ENCODE data around the gene UGDH.
"Not testable (repeated sequence)": the region's sequence is repeated elsewhere in the genome, so short reads cannot be mapped to it uniquely, and the experiment has no call there.

The UGDH gene

GRCh38 chr4:39524161-39524957 is 2.9 kb downstream of the UGDH start:
- Histone ChIP-seq H3K4me3 (ENCODE audit: low read length) (no peak overlapping the region), H3K4me1 (ENCODE audit: insufficient read depth, low read length) (peaks cover 9% of the 10 kb centered on the region), H3K9me3 (ENCODE audit: low read length) (no peaks in the 10 kb centered on the region), H2AFZ (ENCODE audit: low read depth, low read length) (no peak overlapping the region), H3K36me3 (ENCODE audit: insufficient read depth, low read length) (peaks cover 13% of the 10 kb centered on the region), H3K27me3 (ENCODE audit: insufficient read depth, low read length) (no peaks in the 10 kb centered on the region)

GRCh38 chr4:39522068-39522467 is 5.2 kb downstream of the UGDH start:
- Histone ChIP-seq H3K36me3 (ENCODE audit: insufficient read depth, low read length) (peaks cover 22% of the 10 kb centered on the region), H3K9me3 (ENCODE audit: low read length) (no peaks in the 10 kb centered on the region), H2AFZ (ENCODE audit: low read depth, low read length) (no peak overlapping the region), H3K4me3 (ENCODE audit: low read length) (no peak overlapping the region), H3K27me3 (ENCODE audit: insufficient read depth, low read length) (no peaks in the 10 kb centered on the region), H3K4me1 (ENCODE audit: insufficient read depth, low read length) (no peaks in the 10 kb centered on the region)

DNA sequence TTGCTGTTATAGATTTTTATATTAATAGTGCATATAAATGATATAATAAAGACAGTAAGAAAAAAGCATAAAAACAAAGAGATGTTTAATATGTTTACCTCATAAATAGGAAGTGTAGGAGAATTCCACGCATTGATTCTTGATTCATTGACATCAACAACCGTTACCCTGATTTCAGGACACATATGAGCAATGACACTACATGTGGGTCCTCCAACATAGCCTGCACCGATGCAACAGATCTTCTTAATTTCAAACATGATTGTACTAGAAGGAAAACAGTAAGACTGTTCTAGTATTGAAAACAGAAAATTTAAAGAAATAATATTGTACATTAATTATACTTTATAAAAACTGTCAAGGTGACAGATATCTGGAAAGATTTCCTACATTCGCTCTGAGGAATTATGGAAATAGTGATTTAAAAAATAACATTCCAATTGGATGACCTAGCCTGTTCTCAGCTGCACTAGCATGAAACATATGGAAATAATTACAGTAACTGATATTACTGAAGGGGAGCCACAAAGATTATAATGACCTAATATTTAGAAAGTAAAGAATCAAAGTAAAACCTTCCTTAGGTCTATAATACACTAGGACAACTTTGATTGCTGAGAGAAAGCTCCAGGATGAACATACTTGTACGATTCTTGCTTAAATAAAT is 5.9 kb downstream of the UGDH start:
- H3K9me3 ChIP-seq (ENCODE audit: low read length), result no peaks in the 10 kb centered on the region
- H3K27me3 ChIP-seq (ENCODE audit: insufficient read depth, low read length), result no peaks in the 10 kb centered on the region
- no peak overlapping the region for H3K4me3 ChIP-seq (ENCODE audit: low read length)
- no peak overlapping the region for H2AFZ ChIP-seq (ENCODE audit: low read depth, low read length)
- H3K36me3 ChIP-seq (ENCODE audit: insufficient read depth, low read length), result peaks cover 26% of the 10 kb centered on the region
- H3K4me1 ChIP-seq (ENCODE audit: insufficient read depth, low read length), result no peaks in the 10 kb centered on the region

DNA sequence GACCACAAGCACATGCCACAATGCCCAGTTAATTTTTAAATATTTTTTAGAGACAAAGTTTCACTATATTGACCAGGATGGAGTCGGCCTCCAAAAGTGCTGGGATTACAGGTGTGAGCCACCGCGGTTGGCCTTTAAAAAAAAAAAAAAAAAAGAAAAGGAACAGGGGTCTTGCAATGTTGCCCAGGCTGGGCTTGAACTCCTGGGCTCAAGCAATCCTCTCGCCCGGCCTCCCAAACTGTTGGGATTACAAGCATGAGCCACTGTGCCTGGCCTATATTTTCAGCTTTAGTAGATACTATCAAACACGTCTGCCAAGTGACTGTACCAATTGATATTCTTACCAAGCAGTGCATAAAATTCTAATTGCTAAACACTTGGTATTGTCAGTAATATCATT is 8.8 kb downstream of the UGDH start:
- H3K4me3 ChIP-seq (ENCODE audit: low read length), result no peak overlapping the region
- H3K36me3 ChIP-seq (ENCODE audit: insufficient read depth, low read length), result peaks cover 50% of the 10 kb centered on the region
- no peak overlapping the region for H2AFZ ChIP-seq (ENCODE audit: low read depth, low read length)
- H3K27me3 ChIP-seq (ENCODE audit: insufficient read depth, low read length), result no peaks in the 10 kb centered on the region
- no peaks in the 10 kb centered on the region for H3K9me3 ChIP-seq (ENCODE audit: low read length)
- no peaks in the 10 kb centered on the region for H3K4me1 ChIP-seq (ENCODE audit: insufficient read depth, low read length)

DNA sequence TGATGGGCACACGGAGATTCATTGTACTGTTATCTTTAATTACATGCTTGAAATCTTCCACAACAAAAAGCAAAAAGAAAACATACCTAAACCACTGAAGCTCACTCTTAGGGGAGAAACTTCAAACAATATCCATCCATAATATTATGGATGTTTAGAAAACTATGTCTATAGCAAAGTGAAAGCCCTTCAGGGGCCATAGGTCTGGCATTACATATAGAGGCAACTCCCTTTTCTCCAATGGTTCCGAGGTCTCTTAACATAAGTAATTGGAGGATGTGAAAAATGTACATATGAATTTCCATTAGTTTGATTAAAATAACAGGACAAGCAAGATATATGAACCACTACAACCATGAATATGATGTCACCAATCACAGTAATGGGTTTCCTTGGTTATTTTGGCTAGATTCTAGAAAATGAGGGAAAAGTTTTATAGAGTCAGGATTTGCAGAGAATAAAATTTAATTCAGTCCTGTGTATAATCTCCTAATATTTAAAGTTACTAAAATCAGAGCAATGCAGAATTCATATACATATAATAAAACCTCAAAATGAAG is 10.8 kb downstream of the UGDH start:
- Histone ChIP-seq H3K9me3 (ENCODE audit: low read length) (no peaks in the 10 kb centered on the region), H3K4me1 (ENCODE audit: insufficient read depth, low read length) (no peaks in the 10 kb centered on the region), H3K27me3 (ENCODE audit: insufficient read depth, low read length) (no peaks in the 10 kb centered on the region), H2AFZ (ENCODE audit: low read depth, low read length) (no peak overlapping the region), H3K36me3 (ENCODE audit: insufficient read depth, low read length) (peaks cover 64% of the 10 kb centered on the region), H3K4me3 (ENCODE audit: low read length) (no peak overlapping the region)

- peaks cover 62% of the 10 kb centered on the region for H3K36me3 ChIP-seq (ENCODE audit: insufficient read depth, low read length)
- not testable (repeated sequence) for H3K4me1 ChIP-seq (ENCODE audit: insufficient read depth, low read length); H3K27me3 ChIP-seq (ENCODE audit: insufficient read depth, low read length); H3K9me3 ChIP-seq (ENCODE audit: low read length); H2AFZ ChIP-seq (ENCODE audit: low read depth, low read length); H3K4me3 ChIP-seq (ENCODE audit: low read length)
Observed at GRCh38 chr4:39515669-39516401, 11.4 kb downstream of the UGDH start.

DNA sequence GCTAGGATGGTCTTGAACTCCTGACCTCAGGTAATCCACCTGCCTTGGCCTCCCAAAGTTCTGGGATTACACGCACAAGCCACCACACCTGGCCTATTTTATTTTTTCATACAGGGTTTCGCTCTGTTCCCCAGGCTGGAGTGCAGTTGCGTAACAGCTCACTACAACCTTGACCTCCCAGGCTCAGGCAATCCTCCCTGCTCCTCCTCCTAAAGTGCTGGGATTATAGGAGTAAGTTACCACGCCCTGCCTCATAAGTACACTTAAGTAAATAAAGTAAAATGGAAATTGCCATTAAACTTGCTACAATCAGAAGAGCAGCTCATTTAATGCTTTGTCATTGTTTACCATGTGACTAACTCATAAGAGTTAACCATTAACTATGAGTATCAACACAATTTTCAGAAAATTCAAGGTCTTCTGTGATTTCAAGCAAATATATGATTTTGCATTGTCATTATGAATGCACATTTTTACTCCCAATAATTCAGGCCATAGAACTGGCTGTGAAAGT is 12.3 kb downstream of the UGDH start:
- H2AFZ ChIP-seq (ENCODE audit: low read depth, low read length), result no peak overlapping the region
- H3K9me3 ChIP-seq (ENCODE audit: low read length), result no peaks in the 10 kb centered on the region
- no peak overlapping the region for H3K4me3 ChIP-seq (ENCODE audit: low read length)
- peaks cover 69% of the 10 kb centered on the region for H3K36me3 ChIP-seq (ENCODE audit: insufficient read depth, low read length)
- H3K4me1 ChIP-seq (ENCODE audit: insufficient read depth, low read length), result no peaks in the 10 kb centered on the region
- H3K27me3 ChIP-seq (ENCODE audit: insufficient read depth, low read length), result no peaks in the 10 kb centered on the region

- H3K36me3 ChIP-seq (ENCODE audit: insufficient read depth, low read length), result peaks cover 69% of the 10 kb centered on the region
Observed at GRCh38 chr4:39514266-39514665, 13.0 kb downstream of the UGDH start.

DNA sequence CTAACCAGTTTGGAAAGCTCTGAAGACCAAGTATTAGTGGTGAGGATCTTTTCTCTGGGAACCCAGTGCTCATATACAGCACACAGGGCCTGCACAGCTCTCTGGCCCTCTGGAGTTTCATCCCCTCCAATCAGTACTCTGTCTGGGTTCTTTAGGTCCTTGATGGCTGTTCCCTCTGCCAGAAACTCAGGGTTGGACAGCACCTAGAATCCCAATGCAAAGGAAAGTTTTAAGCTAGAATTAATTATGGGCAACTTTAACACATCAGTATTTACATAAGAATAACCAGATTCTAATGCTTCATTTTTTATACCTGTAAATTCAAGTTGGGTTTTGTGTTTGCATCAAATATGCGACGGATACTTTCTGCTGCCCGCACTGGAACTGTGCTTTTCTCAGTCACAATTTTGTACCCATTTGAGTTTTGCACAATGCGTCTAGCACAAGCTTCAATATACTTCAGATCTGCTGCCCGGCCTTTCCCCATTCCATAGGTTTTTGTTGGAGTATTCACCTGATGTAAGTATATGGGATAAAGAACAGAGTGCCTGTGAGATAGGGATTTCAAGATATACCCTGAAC is 16.8 kb downstream of the UGDH start:
- Histone ChIP-seq H3K9me3 (ENCODE audit: low read length) (no peaks in the 10 kb centered on the region), H3K27me3 (ENCODE audit: insufficient read depth, low read length) (no peaks in the 10 kb centered on the region), H3K36me3 (ENCODE audit: insufficient read depth, low read length) (peaks cover 82% of the 10 kb centered on the region), H3K4me1 (ENCODE audit: insufficient read depth, low read length) (no peaks in the 10 kb centered on the region), H3K4me3 (ENCODE audit: low read length) (no peak overlapping the region), H2AFZ (ENCODE audit: low read depth, low read length) (no peak overlapping the region)

More at GRCh38 chr4:39514266-39514665, 13.0 kb downstream of the UGDH start:
- not testable (repeated sequence) for H3K27me3 ChIP-seq (ENCODE audit: insufficient read depth, low read length); H3K4me1 ChIP-seq (ENCODE audit: insufficient read depth, low read length); H3K9me3 ChIP-seq (ENCODE audit: low read length); H2AFZ ChIP-seq (ENCODE audit: low read depth, low read length); H3K4me3 ChIP-seq (ENCODE audit: low read length)

GRCh38 chr4:39505581-39505980 is 21.7 kb downstream of the UGDH start:
- Histone ChIP-seq H3K27me3 (ENCODE audit: insufficient read depth, low read length) (no peaks in the 10 kb centered on the region), H2AFZ (ENCODE audit: low read depth, low read length) (no peak overlapping the region), H3K36me3 (ENCODE audit: insufficient read depth, low read length) (peaks cover 82% of the 10 kb centered on the region), H3K4me3 (ENCODE audit: low read length) (no peak overlapping the region), H3K4me1 (ENCODE audit: insufficient read depth, low read length) (no peaks in the 10 kb centered on the region), H3K9me3 (ENCODE audit: low read length) (no peaks in the 10 kb centered on the region)

GRCh38 chr4:39504538-39504937 is 22.7 kb downstream of the UGDH start:
- H3K4me3 ChIP-seq (ENCODE audit: low read length), result no peak overlapping the region
- H3K27me3 ChIP-seq (ENCODE audit: insufficient read depth, low read length), result no peaks in the 10 kb centered on the region
- no peaks in the 10 kb centered on the region for H3K9me3 ChIP-seq (ENCODE audit: low read length)
- peaks cover 76% of the 10 kb centered on the region for H3K36me3 ChIP-seq (ENCODE audit: insufficient read depth, low read length)
- H2AFZ ChIP-seq (ENCODE audit: low read depth, low read length), result no peak overlapping the region
- H3K4me1 ChIP-seq (ENCODE audit: insufficient read depth, low read length), result no peaks in the 10 kb centered on the region

DNA sequence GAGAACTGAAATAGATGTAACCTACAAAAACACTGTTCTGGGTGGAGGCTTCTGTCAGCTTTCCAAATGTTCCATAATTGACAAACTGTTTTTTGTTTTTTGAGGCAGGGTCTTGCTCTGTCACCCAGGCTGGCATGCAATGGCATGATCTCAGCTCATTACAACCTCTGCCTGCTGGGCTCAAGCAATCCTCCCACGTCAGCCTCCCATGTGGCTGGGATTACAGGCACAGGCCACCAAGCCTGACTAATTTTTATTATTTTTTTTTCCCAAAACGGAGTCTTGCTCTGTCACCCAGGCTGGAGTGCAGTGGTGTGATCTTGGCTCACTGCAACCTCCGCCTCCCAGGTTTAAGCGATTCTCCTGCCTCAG is 24.6 kb downstream of the UGDH start:
- not testable (repeated sequence) for H3K4me1 ChIP-seq (ENCODE audit: insufficient read depth, low read length); H3K9me3 ChIP-seq (ENCODE audit: low read length); H3K27me3 ChIP-seq (ENCODE audit: insufficient read depth, low read length); H2AFZ ChIP-seq (ENCODE audit: low read depth, low read length); H3K4me3 ChIP-seq (ENCODE audit: low read length)
- H3K36me3 ChIP-seq (ENCODE audit: insufficient read depth, low read length), result peaks cover 71% of the 10 kb centered on the region
